ENCODE measurements around the gene DENND4A.
A peak's percentile ranks its signal among the peaks of the same experiment; 100 is the strongest.

DENND4A gene

GRCh38 chr15:65650312-65651041, 141.6 kb downstream of the DENND4A start:
- no peak overlapping the region for H3K4me3 ChIP-seq (ENCODE audit: low read depth, low read length)
- no peak for DNase-seq (ENCODE audit: low read depth)

GRCh38 chr15:65646486-65646885, 145.6 kb downstream of the DENND4A start:
- H3K4me3 ChIP-seq (ENCODE audit: low read depth, low read length): no peak overlapping the region
- DNase-seq (ENCODE audit: low read depth): no peak

- no peak for DNase-seq (ENCODE audit: low read depth)
- H3K4me3 ChIP-seq (ENCODE audit: low read depth, low read length): no peak overlapping the region
These were observed 146.7 kb downstream of the DENND4A start for GRCh38 chr15:65645392-65645791.

- H3K4me3 ChIP-seq (ENCODE audit: low read depth, low read length): no peak overlapping the region
- DNase-seq (ENCODE audit: low read depth): no peak
These were observed 147.8 kb downstream of the DENND4A start for GRCh38 chr15:65644282-65644681.

- no peak for DNase-seq (ENCODE audit: low read depth)
- no peak overlapping the region for H3K4me3 ChIP-seq (ENCODE audit: low read depth, low read length)
These were observed 149.5 kb downstream of the DENND4A start for GRCh38 chr15:65642594-65642993.

GRCh38 chr15:65641768-65642475, 150.2 kb downstream of the DENND4A start:
- no peak for DNase-seq (ENCODE audit: low read depth)
- H3K4me3 ChIP-seq (ENCODE audit: low read depth, low read length): no peak overlapping the region

GRCh38 chr15:65639509-65639908, 152.6 kb downstream of the DENND4A start:
- DNase-seq (ENCODE audit: low read depth): no peak
- no peak overlapping the region for H3K4me3 ChIP-seq (ENCODE audit: low read depth, low read length)

GRCh38 chr15:65638681-65639089, 153.4 kb downstream of the DENND4A start:
- peak; percentile 43 for DNase-seq (ENCODE audit: low read depth)
- H3K4me3 ChIP-seq (ENCODE audit: low read depth, low read length): no peak overlapping the region

- no peak for DNase-seq (ENCODE audit: low read depth)
- no peak overlapping the region for H3K4me3 ChIP-seq (ENCODE audit: low read depth, low read length)
These were observed 154.0 kb downstream of the DENND4A start for GRCh38 chr15:65638109-65638508.

GRCh38 chr15:65634356-65634755, 157.7 kb downstream of the DENND4A start:
- no peak for DNase-seq (ENCODE audit: low read depth)
- no peak overlapping the region for H3K4me3 ChIP-seq (ENCODE audit: low read depth, low read length)

- DNase-seq (ENCODE audit: low read depth): no peak
- no peak overlapping the region for H3K4me3 ChIP-seq (ENCODE audit: low read depth, low read length)
These were observed 158.3 kb downstream of the DENND4A start for GRCh38 chr15:65633752-65634151.

- no peak overlapping the region for H3K4me3 ChIP-seq (ENCODE audit: low read depth, low read length)
- no peak for DNase-seq (ENCODE audit: low read depth)
These were observed 159.2 kb downstream of the DENND4A start for GRCh38 chr15:65632780-65633375.

- no peak for DNase-seq (ENCODE audit: low read depth)
- H3K4me3 ChIP-seq (ENCODE audit: low read depth, low read length): no peak overlapping the region
These were observed 160.6 kb downstream of the DENND4A start for GRCh38 chr15:65631503-65631902.

- DNase-seq (ENCODE audit: low read depth): no peak
- no peak overlapping the region for H3K4me3 ChIP-seq (ENCODE audit: low read depth, low read length)
These were observed 161.3 kb downstream of the DENND4A start for GRCh38 chr15:65630760-65631159.

- no peak for DNase-seq (ENCODE audit: low read depth)
- H3K4me3 ChIP-seq (ENCODE audit: low read depth, low read length): no peak overlapping the region
These were observed 162.5 kb downstream of the DENND4A start for GRCh38 chr15:65629548-65629947.

- no peak for DNase-seq (ENCODE audit: low read depth)
These were observed 165.2 kb downstream of the DENND4A start for GRCh38 chr15:65626856-65627255.

GRCh38 chr15:65623103-65623502, 169.0 kb downstream of the DENND4A start:
- H3K4me3 ChIP-seq (ENCODE audit: low read depth, low read length): no peak overlapping the region
- no peak for DNase-seq (ENCODE audit: low read depth)

More at GRCh38 chr15:65626856-65627255, 165.2 kb downstream of the DENND4A start:
- H3K4me3 ChIP-seq (ENCODE audit: low read depth, low read length): no peak overlapping the region

GRCh38 chr15:65621638-65622037, 170.5 kb downstream of the DENND4A start, which contains the start of gene SLC24A1:
Gene SLC24A1 (plus strand): TSS chr15:65621938. CDS start chr15:65624081, 2,143 bp downstream.
- no peak within 1 kb of the TSS for H3K4me3 ChIP-seq (ENCODE audit: low read depth, low read length)
- no peak for DNase-seq (ENCODE audit: low read depth)

GRCh38 chr15:65620833-65621232, 171.3 kb downstream of the DENND4A start:
- H3K4me3 ChIP-seq (ENCODE audit: low read depth, low read length): no peak overlapping the region
- no peak for DNase-seq (ENCODE audit: low read depth)

GRCh38 chr15:65619626-65620290, 172.3 kb downstream of the DENND4A start:
- H3K4me3 ChIP-seq (ENCODE audit: low read depth, low read length): no peak overlapping the region
- no peak for DNase-seq (ENCODE audit: low read depth)

All from skeletal muscle cell (primary cell).